SK-N-SH (cell line): ENCODE results near the gene GAS1. TPM values are rescaled to one million over a fixed set of nuclear protein-coding genes. Genes with fewer than 3 reads are reported as not detected.

Source experiments
- CTCF ChIA-PET: fragments of 300-600, 350-600 bp; formaldehyde crosslinking; extraction: SDS; loops from one replicate; lab custom pipeline; 2021; lab: Yijun Ruan, JAX
- POLR2A ChIA-PET: fragments of 350-600 bp; sonication (Branson Sonifier 250); formaldehyde crosslinking; extraction: SDS; loops from one replicate; lab custom pipeline; 2020; ENCODE audit warnings: antibody characterized with exemption, inconsistent platforms; lab: Yijun Ruan, JAX
- DNase-seq: peaks from one replicate; pipeline ENCODE4 v3.0.0; 2012
- H2AFZ ChIP-seq: fragments of 200-600 bp; sonication (generic); 2 replicates; pipeline ENCODE4 v1.8.1; 2016; ENCODE audit warnings: antibody characterized with exemption, mild to moderate bottlenecking, low read depth
- H3F3A ChIP-seq: fragments of 200-600 bp; sonication (generic); replicated peaks from 2 replicates; pipeline ENCODE3; 2016; ENCODE audit warnings: antibody characterized with exemption, mild to moderate bottlenecking; ENCODE audit not compliant: insufficient read depth
- H3K27ac ChIP-seq, 2 experiments: fragments of 200-500 bp in 1 of 2; fragments of 200-600 bp in 1 of 2; sonication (Bioruptor generic) in 1 of 2; sonication (generic), shearing (Covaris generic) in 1 of 2; 2 replicates each; pipeline versions ENCODE4 v1.5.1 to v1.6.1; 2014 to 2016; ENCODE audit warnings: low read depth in 2 of 2, inconsistent platforms in 1 of 2, low read length in 1 of 2, mild to moderate bottlenecking in 1 of 2, mixed read lengths in 1 of 2
- H3K27me3 ChIP-seq: fragments of 200-600 bp; sonication (generic), shearing (Covaris generic); 2 replicates; pipeline ENCODE4 v1.6.1; 2016; ENCODE audit warnings: mixed run types; ENCODE audit not compliant: insufficient read depth
- H3K36me3 ChIP-seq, 2 experiments: fragments of 200-500 bp in 1 of 2; fragments of 200-600 bp in 1 of 2; sonication (Bioruptor generic) in 1 of 2; sonication (generic) in 1 of 2; replicated peaks in 1 of 2; 2 replicates each; pipeline versions ENCODE3 to v1.5.1; 2014 to 2016; ENCODE audit warnings: low read length in 1 of 2, mild to moderate bottlenecking in 1 of 2; ENCODE audit not compliant: insufficient read depth in 2 of 2, control insufficient read depth in 1 of 2
- H3K4me1 ChIP-seq, 2 experiments: fragments of 200-500 bp in 1 of 2; fragments of 200-600 bp in 1 of 2; sonication (Bioruptor generic) in 1 of 2; sonication (generic), shearing (Covaris generic) in 1 of 2; 2 replicates each; pipeline versions ENCODE4 v1.5.1 to v1.6.1; 2014 to 2016; ENCODE audit warnings: low read depth in 1 of 2, low read length in 1 of 2, mixed run types in 1 of 2; ENCODE audit not compliant: insufficient read depth in 2 of 2, control insufficient read depth in 1 of 2
- H3K4me2 ChIP-seq: fragments of 200-600 bp; sonication (generic), shearing (Covaris generic); 2 replicates; pipeline ENCODE4 v1.6.1; 2017; ENCODE audit warnings: mixed run types
- H3K4me3 ChIP-seq, 2 experiments: fragments of 200-500 bp in 1 of 2; fragments of 200-600 bp in 1 of 2; sonication (Bioruptor generic) in 1 of 2; sonication (generic), shearing (Covaris generic) in 1 of 2; 2 replicates each; pipeline versions ENCODE4 v1.5.1 to v1.8.1; 2014 to 2016; ENCODE audit warnings: low read depth in 2 of 2, inconsistent platforms in 1 of 2, low read length in 1 of 2, mild to moderate bottlenecking in 1 of 2, mixed read lengths in 1 of 2, moderate library complexity in 1 of 2
- H3K79me2 ChIP-seq: fragments of 200-600 bp; sonication (generic); 2 replicates; pipeline ENCODE4 v1.8.1; 2017; ENCODE audit warnings: mild to moderate bottlenecking; ENCODE audit not compliant: insufficient read depth
- H3K9ac ChIP-seq: fragments of 200-600 bp; sonication (generic); 2 replicates; pipeline ENCODE4 v1.6.1; 2017; ENCODE audit warnings: mixed run types
- H3K9me2 ChIP-seq: fragments of 200-600 bp; sonication (generic); 2 replicates; pipeline ENCODE4 v1.6.1; 2017; ENCODE audit warnings: mixed run types
- H3K9me3 ChIP-seq: fragments of 200-600 bp; sonication (generic); 2 replicates; pipeline ENCODE4 v1.6.1; 2017; ENCODE audit warnings: mixed run types, mild to moderate bottlenecking, moderate library complexity
- H4K20me1 ChIP-seq: fragments of 200-600 bp; sonication (generic); 2 replicates; pipeline ENCODE4 v1.6.1; 2017; ENCODE audit warnings: mild to moderate bottlenecking, mixed run types; ENCODE audit not compliant: insufficient read depth
- CHD2 ChIP-seq: fragments of 150-350 bp; IDR thresholded peaks from 2 replicates; pipeline ENCODE4 v1.6.1; 2018; ENCODE audit warnings: low read length; ENCODE audit not compliant: partially characterized antibody
- EP300 ChIP-seq, 2 experiments: IDR thresholded peaks; 2 replicates each; pipeline versions ENCODE4 v1.4.0 to v1.6.1; 2012; ENCODE audit warnings: borderline replicate concordance in 1 of 2, low read depth in 1 of 2, low read length in 1 of 2
- FOXJ3 ChIP-seq: sonication (generic); formaldehyde crosslinking; IDR thresholded peaks from 2 replicates; pipeline ENCODE4 v1.5.1; 2020; ENCODE audit warnings: mild to moderate bottlenecking, missing genetic modification reagents
- JUND ChIP-seq: IDR thresholded peaks from 2 replicates; pipeline ENCODE4 v1.4.0; 2012
- MXI1 ChIP-seq: IDR thresholded peaks from 2 replicates; pipeline ENCODE4 v1.6.1; 2012; ENCODE audit warnings: mild to moderate bottlenecking, low read depth, low read length, improper control_type of control experiment
- POLR2AphosphoS5 ChIP-seq: IDR thresholded peaks from 2 replicates; pipeline ENCODE4 v1.6.1; 2012; ENCODE audit warnings: low read depth, low read length
- RAD21 ChIP-seq: IDR thresholded peaks from 2 replicates; pipeline ENCODE4 v1.6.1; 2012; ENCODE audit warnings: mild to moderate bottlenecking, low read length
- RCOR1 ChIP-seq: fragments of 150-350 bp; IDR thresholded peaks from 2 replicates; pipeline ENCODE4 v1.6.1; 2017; ENCODE audit warnings: antibody characterized with exemption, low read length
- SMC3 ChIP-seq: IDR thresholded peaks from 2 replicates; pipeline ENCODE4 v1.6.1; 2012; ENCODE audit warnings: low read depth, low read length, improper control_type of control experiment
- TAF1 ChIP-seq: IDR thresholded peaks from 2 replicates; pipeline ENCODE4 v1.6.1; 2012; ENCODE audit warnings: low read depth, mild to moderate bottlenecking, low read length, moderate library complexity, borderline replicate concordance
- TEAD4 ChIP-seq: IDR thresholded peaks from 2 replicates; pipeline ENCODE4 v1.4.0; 2012; ENCODE audit warnings: mild to moderate bottlenecking, borderline replicate concordance; ENCODE audit not compliant: insufficient read depth
- WGBS: methylation state at CpG from one replicate; pipeline ENCODE4 v1.1.6; 2017; ENCODE audit warnings: low lambda C conversion rate; 5-methylcytosine and 5-hydroxymethylcytosine counted together
- polyA plus RNA-seq, 3 experiments: library from polyadenylated mRNA; depleted of rRNA; stranded (reverse); fragments of >200 nt; gene quantifications; 2 replicates each; pipeline ENCODE4 v1.2.3, GENCODE V29; 2012
- TF ChIP-seq, protein P1 (sequence below): fragments of 150-350 bp; IDR thresholded peaks from 2 replicates; pipeline ENCODE4 v1.6.1; 2016; ENCODE audit warnings: mild to moderate bottlenecking, low read depth, low read length
- TF ChIP-seq, protein P2 (sequence below): IDR thresholded peaks from 2 replicates; pipeline ENCODE4 v1.4.0; 2012; ENCODE audit warnings: low read depth, borderline replicate concordance

Gene GAS1
- polyA plus RNA-seq, 1 of the 3 experiments (the other 2 are of a cell fraction), result 37.8 TPM

DNA sequence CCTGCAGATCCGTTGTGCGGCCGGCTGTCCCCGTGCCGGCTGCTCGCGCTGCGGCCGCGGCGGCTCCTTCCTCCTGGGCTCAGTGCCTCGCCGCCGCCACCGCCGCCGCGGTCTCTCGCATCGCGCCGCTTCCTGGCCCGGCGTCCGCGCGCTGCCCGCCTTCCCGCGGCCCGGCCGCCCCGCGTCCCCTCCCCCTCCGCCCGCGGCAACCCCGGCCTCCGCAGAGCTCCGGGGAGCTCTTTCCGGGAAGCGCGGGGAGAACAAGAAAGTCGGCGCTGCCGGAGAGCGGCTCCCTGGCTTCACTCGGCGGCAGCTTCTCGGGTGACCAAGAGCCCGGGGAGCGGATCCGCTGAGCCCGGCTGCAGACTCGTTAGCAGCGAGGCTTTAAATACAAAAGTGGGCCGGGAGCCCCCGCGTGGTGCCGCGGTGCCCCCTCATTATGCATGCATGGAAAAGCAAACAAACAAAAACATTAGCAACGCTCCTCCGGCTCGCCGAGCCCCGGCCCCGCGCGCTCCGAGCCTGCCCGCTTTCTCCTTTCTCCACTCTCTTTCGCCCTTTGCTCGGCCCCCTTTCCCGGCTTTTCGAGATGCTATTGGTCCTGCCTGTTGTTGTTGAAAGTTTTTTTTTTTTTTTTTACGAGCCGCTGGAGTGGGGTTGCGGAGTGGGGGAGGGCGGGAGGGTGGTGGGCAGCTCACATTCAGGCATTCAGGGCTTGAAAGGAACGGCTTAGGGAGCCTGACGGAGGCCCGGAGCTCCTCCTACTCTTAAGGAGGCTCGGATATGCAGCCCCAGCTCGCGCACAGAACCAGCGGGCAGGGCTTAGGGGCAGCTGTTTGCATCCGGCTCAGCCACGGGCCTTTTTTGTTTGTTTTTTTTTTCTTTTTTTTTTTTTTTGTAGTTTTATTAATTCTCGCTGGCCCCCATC, at the start of gene GAS1 (continued):
- TF ChIP-seq, protein P1, sequence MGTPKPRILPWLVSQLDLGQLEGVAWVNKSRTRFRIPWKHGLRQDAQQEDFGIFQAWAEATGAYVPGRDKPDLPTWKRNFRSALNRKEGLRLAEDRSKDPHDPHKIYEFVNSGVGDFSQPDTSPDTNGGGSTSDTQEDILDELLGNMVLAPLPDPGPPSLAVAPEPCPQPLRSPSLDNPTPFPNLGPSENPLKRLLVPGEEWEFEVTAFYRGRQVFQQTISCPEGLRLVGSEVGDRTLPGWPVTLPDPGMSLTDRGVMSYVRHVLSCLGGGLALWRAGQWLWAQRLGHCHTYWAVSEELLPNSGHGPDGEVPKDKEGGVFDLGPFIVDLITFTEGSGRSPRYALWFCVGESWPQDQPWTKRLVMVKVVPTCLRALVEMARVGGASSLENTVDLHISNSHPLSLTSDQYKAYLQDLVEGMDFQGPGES, result no peak
- TF ChIP-seq EP300 (IDR thresholded peaks at IDR 0.05; ENCODE audit: borderline replicate concordance in 1 of 2, low read depth in 1 of 2, low read length in 1 of 2), result peak in 1 of 2 experiments; percentile 20; a peak in 1 of 4 replicates
- peak; percentile 17; the same call in 1 of the 2 replicates for TF ChIP-seq JUND
- no peak for TF ChIP-seq RAD21
- peak; percentile 68 for TF ChIP-seq TAF1
- TF ChIP-seq SMC3, result no peak
- TF ChIP-seq TEAD4, result no peak
- TF ChIP-seq MXI1, result peak; percentile 4; the same call in 1 of the 2 replicates
- TF ChIP-seq, protein P2, sequence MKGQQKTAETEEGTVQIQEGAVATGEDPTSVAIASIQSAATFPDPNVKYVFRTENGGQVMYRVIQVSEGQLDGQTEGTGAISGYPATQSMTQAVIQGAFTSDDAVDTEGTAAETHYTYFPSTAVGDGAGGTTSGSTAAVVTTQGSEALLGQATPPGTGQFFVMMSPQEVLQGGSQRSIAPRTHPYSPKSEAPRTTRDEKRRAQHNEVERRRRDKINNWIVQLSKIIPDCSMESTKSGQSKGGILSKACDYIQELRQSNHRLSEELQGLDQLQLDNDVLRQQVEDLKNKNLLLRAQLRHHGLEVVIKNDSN, result no peak
- TF ChIP-seq FOXJ3 (CRISPR knock-in tag), result no peak
- TF ChIP-seq RCOR1, result no peak
- TF ChIP-seq CHD2, result peak; percentile 35

DNA sequence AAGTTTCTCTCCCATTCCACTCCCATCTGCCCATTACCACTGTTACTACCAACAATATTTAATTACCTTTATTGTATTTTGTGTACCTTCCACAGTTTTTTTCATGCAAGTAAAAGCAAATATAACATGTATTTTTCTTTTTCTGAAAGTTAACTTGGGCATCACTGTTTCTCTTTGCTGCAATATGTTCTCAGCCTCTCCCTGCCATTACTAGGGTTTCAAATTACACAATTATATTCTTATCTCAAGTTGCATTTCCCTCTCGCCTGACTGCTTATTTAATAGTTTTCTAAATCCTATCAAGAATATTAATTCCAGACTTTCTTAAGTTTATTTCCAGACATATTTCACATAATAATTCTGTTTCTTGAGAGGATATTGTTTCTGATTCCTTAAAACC, 46.9 kb upstream of the GAS1 start:
- H3F3A ChIP-seq, result no peaks in the 10 kb centered on the region
- H3K4me1 ChIP-seq, result peaks cover 2 to 9% of the 10 kb centered on the region in 2 experiments; a peak in 3 of 4 replicates
- H3K9me2 ChIP-seq, result no peaks in the 10 kb centered on the region
- H4K20me1 ChIP-seq, result no peaks in the 10 kb centered on the region
- TF ChIP-seq RAD21, result no peak
- TF ChIP-seq POLR2AphosphoS5, result no peak
- no peak for TF ChIP-seq EP300 (IDR thresholded peaks at IDR 0.05; ENCODE audit: borderline replicate concordance in 1 of 2, low read depth in 1 of 2, low read length in 1 of 2)
- TF ChIP-seq RCOR1, result no peak
- H3K9me3 ChIP-seq, result no peaks in the 10 kb centered on the region
- peak overlapping the region in 1 of 2 experiments; percentile 47; a peak in 1 of 4 replicates for H3K27ac ChIP-seq
- 6% methylated on average over 1 of the region's 1 CpG for WGBS
- no peak overlapping the region for H2AFZ ChIP-seq
- CTCF ChIA-PET, result no interaction called here
- H3K4me2 ChIP-seq, result no peak overlapping the region
- H3K36me3 ChIP-seq, result no peaks in the 10 kb centered on the region
- H3K27me3 ChIP-seq, result no peaks in the 10 kb centered on the region
- DNase-seq, result no peak
- POLR2A ChIA-PET, result no interaction called here
- no peaks in the 10 kb centered on the region for H3K79me2 ChIP-seq
- H3K4me3 ChIP-seq, result no peak overlapping the region
- no peak overlapping the region for H3K9ac ChIP-seq
